Activated CD4-positive, alpha-beta T cell treated with anti-CD3 and anti-CD28 coated beads, Interleukin-2, amount 10 ng/mL, durations not matched to agents 24 days and 14 days (primary cell): Measurements from ENCODE around the gene RPL18A. TPM values are rescaled to one million over a fixed set of nuclear protein-coding genes. Genes with fewer than 3 reads are reported as not detected.
"Not testable (repeated sequence)": the region's sequence is repeated elsewhere in the genome, so short reads cannot be mapped to it uniquely, and the experiment has no call there.

ENCODE experiments used
- DNase-seq: peaks from one replicate; pipeline ENCODE4 v3.0.0; 2022
- H3K27ac Mint-ChIP-seq: one replicate; pipeline ENCODE4 v1.8.0; 2022; ENCODE audit warnings: mild to moderate bottlenecking, mixed read lengths
- H3K27me3 Mint-ChIP-seq: one replicate; pipeline ENCODE4 v1.8.0; 2022; ENCODE audit warnings: mixed read lengths
- H3K36me3 Mint-ChIP-seq: one replicate; pipeline ENCODE4 v1.8.0; 2022; ENCODE audit warnings: low read depth, mild to moderate bottlenecking, mixed read lengths
- H3K4me1 Mint-ChIP-seq: one replicate; pipeline ENCODE4 v1.8.0; 2021; ENCODE audit warnings: mixed read lengths
- H3K4me3 Mint-ChIP-seq: one replicate; pipeline ENCODE4 v1.8.0; 2022; ENCODE audit warnings: mild to moderate bottlenecking, moderate library complexity, mixed read lengths
- H3K9me3 Mint-ChIP-seq: one replicate; pipeline ENCODE4 v1.8.0; 2021; ENCODE audit warnings: mixed read lengths
- intact Hi-C: fragments of 100-400 bp; cut with micrococcal nuclease; formaldehyde crosslinking; loops from one replicate; pipeline ENCODE4 v1.15.1; 2023
- total RNA-seq: library from RNA; stranded (reverse); gene quantifications from 2 replicates; pipeline ENCODE4 v1.2.3, GENCODE V29; 2022

Gene RPL18A
- total RNA-seq, 1 donor from 2014 or later: 2,718 TPM

DNA sequence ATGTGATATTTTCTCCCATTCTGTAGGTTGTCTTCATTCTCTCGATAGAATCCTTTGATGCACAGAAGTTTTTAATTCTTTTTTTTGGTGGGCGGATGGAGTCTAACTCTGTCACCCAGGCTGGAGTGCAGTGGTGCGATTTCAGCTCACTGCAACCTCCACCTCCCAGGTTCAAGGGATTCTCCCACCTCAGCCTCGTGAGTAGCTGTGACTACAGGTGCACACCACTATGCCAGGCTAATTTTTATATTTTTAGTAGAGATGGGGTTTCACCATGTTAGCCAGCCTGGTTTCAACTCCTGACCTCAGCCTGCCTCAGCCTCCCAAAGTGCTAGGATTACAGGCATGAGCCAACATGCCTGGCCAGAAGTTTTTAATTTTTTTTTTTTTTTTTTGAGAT lies 27.5 kb downstream of the RPL18A start:
- H3K27ac Mint-ChIP-seq, H3K9me3 Mint-ChIP-seq, DNase-seq, intact Hi-C loops, H3K4me1 Mint-ChIP-seq, H3K27me3 Mint-ChIP-seq, H3K36me3 Mint-ChIP-seq, H3K4me3 Mint-ChIP-seq: not testable (repeated sequence)

DNA sequence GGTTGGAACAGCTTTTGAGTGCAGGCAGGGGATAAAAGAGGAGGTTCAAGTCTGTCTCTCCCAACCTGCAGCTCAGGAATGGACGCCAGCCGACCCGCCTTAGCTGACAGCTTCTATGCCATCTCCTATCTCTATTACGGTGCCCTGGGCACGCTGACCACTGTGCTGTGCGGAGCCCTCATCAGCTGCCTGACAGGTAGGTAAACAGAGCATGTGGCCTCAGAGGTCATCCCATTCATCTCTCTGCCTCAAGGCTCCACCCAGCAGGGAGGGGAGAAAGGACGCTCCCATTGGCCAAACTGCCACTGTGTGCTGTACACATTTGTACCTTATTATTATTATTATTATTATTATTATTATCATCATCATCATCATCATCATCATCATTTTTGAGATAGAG lies 28.6 kb downstream of the RPL18A start:
- Mint-ChIP-seq H3K36me3 (no peaks in the 10 kb centered on the region), H3K9me3 (no peaks in the 10 kb centered on the region), H3K27ac (no peak overlapping the region), H3K4me1 (no peaks in the 10 kb centered on the region), H3K4me3 (no peak overlapping the region), H3K27me3 (no peaks in the 10 kb centered on the region)
- no peak for DNase-seq
- intact Hi-C loops: no loop called here

DNA sequence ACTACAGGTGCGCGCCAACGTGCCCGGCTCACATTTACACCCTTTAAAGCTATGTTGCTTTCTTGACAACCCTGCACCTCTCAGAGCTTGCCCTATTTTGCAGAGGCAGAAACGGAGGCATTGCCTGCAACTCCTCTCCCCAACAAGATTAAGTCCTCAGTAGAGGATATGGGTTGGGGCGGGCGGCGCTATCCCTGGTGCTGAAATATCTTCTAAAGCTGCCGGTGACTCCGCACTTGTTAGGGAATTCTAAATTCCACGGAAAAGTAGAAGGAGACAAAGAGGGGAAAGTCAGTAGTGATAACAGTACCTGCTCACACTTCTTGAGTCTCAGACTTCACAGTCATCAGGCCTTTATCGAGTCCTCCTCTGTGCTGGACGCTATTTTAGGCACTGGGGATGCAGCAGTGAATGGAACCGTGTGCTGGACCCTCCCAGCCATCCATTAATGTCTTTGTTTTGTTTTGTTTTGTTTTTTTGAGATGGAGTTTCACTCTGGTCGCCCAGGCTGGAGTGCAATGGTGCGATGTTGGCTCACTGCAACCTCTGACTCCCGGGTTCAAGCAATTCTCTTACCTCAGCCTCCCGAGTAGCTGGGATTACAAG lies 30.0 kb downstream of the RPL18A start:
- Mint-ChIP-seq H3K4me1 (no peaks in the 10 kb centered on the region), H3K27ac (no peak overlapping the region), H3K9me3 (no peaks in the 10 kb centered on the region), H3K36me3 (no peaks in the 10 kb centered on the region), H3K27me3 (no peaks in the 10 kb centered on the region), H3K4me3 (no peak overlapping the region)
- intact Hi-C loops: no loop called here
- DNase-seq: peak; percentile 76

DNA sequence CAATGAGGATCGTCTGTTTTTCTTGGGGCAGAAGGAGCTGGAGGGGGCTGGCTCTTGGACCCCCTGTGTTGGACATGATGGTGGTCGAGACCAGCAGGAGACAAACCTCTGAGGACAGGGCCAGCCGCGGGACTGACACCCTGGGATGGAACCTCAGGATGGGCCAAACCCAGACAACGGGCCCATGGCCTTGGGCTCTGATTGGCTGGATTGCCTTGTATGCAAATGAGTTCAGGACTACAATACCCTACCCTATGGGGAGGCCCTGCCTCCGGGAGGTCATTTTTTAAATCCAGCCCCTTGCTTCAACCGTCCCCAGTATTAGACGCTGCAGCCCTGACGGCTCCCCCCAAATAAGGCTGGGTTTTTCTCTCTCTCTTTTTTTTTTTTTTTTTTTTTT lies 34.1 kb downstream of the RPL18A start:
- no peaks in the 10 kb centered on the region for H3K9me3 Mint-ChIP-seq
- no peaks in the 10 kb centered on the region for H3K4me1 Mint-ChIP-seq
- no peaks in the 10 kb centered on the region for H3K36me3 Mint-ChIP-seq
- H3K27ac Mint-ChIP-seq: no peak overlapping the region
- H3K4me3 Mint-ChIP-seq: no peak overlapping the region
- intact Hi-C loops: no loop called here
- H3K27me3 Mint-ChIP-seq: peaks cover under 1% of the 10 kb centered on the region
- DNase-seq: no peak

DNA sequence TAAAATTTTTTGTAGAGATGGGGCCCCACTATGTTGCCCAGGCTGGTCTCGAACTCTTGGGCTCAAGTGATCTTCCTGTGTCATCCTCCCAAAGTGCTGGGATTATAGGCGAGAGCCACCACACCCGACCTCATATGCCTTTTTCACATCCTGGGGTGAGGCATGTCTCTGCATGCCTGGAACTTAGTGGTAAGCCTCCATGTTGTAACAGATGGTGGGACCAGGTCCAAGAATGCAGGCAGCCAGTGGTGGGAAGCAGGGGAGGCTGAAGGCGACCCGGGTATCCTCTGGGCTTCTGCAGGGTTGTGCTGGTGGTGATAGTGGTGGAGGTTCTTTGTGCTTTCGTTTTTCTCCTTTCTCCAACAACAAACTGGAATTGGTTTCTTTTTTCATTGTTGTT lies 43.0 kb downstream of the RPL18A start:
- Mint-ChIP-seq H3K9me3 (no peaks in the 10 kb centered on the region), H3K36me3 (no peaks in the 10 kb centered on the region), H3K27ac (no peak overlapping the region), H3K4me1 (no peaks in the 10 kb centered on the region), H3K4me3 (no peak overlapping the region), H3K27me3 (peaks cover 13% of the 10 kb centered on the region)
- no peak for DNase-seq
- intact Hi-C loops: no loop called here

DNA sequence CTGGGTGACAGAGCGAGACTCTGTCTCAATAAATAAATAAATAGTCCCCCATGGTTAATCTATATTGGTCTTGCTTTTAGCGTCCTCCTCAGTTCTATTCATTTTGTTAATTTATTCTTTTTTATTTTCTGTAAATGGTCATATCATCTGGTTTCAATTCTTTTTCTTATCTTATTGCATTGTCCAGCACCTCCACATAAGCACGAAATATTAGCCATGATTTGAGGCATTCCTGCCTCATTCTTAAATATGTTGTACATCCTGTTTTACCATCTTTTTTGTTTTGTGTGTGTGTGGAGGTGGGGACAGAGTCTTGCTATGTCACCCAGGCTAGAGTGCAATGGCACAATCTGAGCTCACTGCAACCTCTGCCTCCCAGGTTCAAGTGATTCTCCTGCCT lies 48.5 kb downstream of the RPL18A start:
- Mint-ChIP-seq H3K4me3 (no peak overlapping the region), H3K27ac (no peak overlapping the region), H3K9me3 (no peaks in the 10 kb centered on the region), H3K4me1 (no peaks in the 10 kb centered on the region), H3K27me3 (peaks cover 1% of the 10 kb centered on the region), H3K36me3 (peaks cover 1% of the 10 kb centered on the region)
- DNase-seq: no peak
- intact Hi-C loops: no loop called here

DNA sequence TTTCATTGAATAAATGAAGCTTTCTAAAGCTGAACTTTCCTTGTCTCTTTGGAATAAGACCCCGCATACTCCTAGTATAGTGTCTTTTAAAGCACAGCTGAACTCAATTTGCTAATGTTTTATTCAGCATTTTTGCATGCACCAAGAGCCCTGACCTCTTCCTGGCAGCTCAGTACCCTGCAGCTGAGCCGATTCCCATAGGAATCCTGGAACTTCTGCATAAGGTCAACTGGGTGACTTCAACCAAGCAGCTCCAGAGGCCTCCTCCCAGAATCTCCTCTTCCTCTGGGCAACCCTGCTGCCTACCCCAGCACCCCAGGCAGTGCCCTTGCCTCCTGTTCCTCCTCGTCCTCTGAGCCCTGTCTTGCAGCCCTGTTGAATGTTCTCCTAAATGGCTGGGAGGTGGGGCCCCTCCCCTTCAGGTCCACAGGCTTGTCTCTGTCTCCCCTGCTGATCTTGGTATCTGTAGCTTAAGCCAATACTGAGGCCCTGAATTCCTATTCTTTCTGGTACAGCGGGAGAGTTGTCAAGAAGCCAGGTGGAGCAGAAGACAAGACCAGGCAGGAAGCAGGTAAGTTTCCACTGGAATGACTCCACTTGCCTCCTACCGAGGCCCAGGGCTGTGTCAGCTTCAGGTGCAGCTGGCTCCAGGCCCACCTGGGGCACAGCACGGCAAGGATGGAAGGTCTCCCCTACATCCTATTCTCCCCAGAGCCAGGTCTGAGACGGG lies 49.5 kb downstream of the RPL18A start:
- no peak overlapping the region for H3K4me3 Mint-ChIP-seq
- intact Hi-C loops: no loop called here
- H3K27me3 Mint-ChIP-seq: peaks cover under 1% of the 10 kb centered on the region
- no peaks in the 10 kb centered on the region for H3K9me3 Mint-ChIP-seq
- H3K4me1 Mint-ChIP-seq: no peaks in the 10 kb centered on the region
- no peak overlapping the region for H3K27ac Mint-ChIP-seq
- peaks cover 1% of the 10 kb centered on the region for H3K36me3 Mint-ChIP-seq
- no peak for DNase-seq

DNA sequence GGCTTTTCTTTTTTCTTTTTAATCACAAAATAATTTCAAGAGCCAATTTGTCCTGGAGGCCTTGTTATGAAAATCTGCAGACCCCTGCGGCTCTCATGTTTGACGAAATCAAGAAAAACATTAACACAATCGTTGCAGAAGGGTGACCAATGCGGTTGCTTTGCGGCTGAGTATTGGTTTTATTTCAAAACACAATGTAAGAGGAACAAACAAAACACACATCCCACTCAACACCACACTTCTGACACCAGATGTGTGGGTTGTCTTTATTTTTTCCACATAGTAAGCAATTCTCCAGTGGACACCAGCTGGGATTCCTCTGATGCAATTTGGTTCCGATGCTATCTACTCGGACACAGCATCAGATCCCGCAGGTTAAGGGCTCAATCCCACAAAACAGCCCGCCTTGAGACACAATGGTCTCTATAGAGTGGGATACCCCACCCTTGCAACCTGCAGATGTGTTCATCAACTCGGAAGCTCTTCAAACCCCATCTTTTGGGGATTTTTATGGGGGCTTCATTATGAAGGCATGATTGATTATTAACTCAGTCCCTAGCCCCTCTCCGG lies 51.2 kb downstream of the RPL18A start:
- H3K9me3 Mint-ChIP-seq: no peaks in the 10 kb centered on the region
- no peak for DNase-seq
- no peaks in the 10 kb centered on the region for H3K4me1 Mint-ChIP-seq
- H3K4me3 Mint-ChIP-seq: no peak overlapping the region
- peaks cover 1% of the 10 kb centered on the region for H3K36me3 Mint-ChIP-seq
- no peak overlapping the region for H3K27ac Mint-ChIP-seq
- intact Hi-C loops: no loop called here
- no peaks in the 10 kb centered on the region for H3K27me3 Mint-ChIP-seq

Other genes starting within 250 kb of the RPL18A start
- 0.02 TPM in 2 replicates for gene UNC13A, start 171.6 kb upstream of the RPL18A start, total RNA-seq
- gene MAP1S, start 140.4 kb upstream of the RPL18A start, total RNA-seq: 69.0 and 70.3 TPM in 2 replicates
- 91.9 and 96.2 TPM in 2 replicates for gene FCHO1, start 108.4 kb upstream of the RPL18A start, total RNA-seq
- not detected in 2 replicates for gene B3GNT3, start 64.8 kb upstream of the RPL18A start, total RNA-seq
- gene INSL3, start 38.4 kb upstream of the RPL18A start, total RNA-seq: 5.9 and 8.7 TPM in 2 replicates
- 226 and 239 TPM in 2 replicates for gene JAK3, start 11.9 kb upstream of the RPL18A start, total RNA-seq
- 1.1 and 1.5 TPM in 2 replicates for gene SLC5A5, start 12.0 kb downstream of the RPL18A start, total RNA-seq
- gene CCDC124, start 73.1 kb downstream of the RPL18A start, total RNA-seq: 126 and 136 TPM in 2 replicates
- gene KCNN1, start 107.2 kb downstream of the RPL18A start, total RNA-seq: 0.62 TPM in 1 of 2 replicates, not detected in the other
- 41.3 and 41.7 TPM in 2 replicates for gene ARRDC2, start 148.3 kb downstream of the RPL18A start, total RNA-seq
- gene IL12RB1, start 227.0 kb downstream of the RPL18A start, total RNA-seq: 37.0 and 38.8 TPM in 2 replicates
- 16.2 and 17.2 TPM in 2 replicates for gene MAST3, start 237.9 kb downstream of the RPL18A start, total RNA-seq